IPS DF 4.7 (cell line): ENCODE data around the gene MAPK8IP3.

Experiments used
- DNase-seq: peaks from one replicate; pipeline ENCODE4 v3.0.0-alpha.2; 2013; ENCODE audit warnings: low spot score; ENCODE audit errors: extremely low read depth

MAPK8IP3 gene

GRCh38 chr16:1809281-1809801 lies 103.3 kb downstream of the MAPK8IP3 start:
- DNase-seq, result no peak

GRCh38 chr16:1810106-1810505 lies 104.1 kb downstream of the MAPK8IP3 start:
- DNase-seq, result no peak

GRCh38 chr16:1810536-1810935 lies 104.5 kb downstream of the MAPK8IP3 start:
- DNase-seq, result no peak

- no peak for DNase-seq
These were observed 106.8 kb downstream of the MAPK8IP3 start for GRCh38 chr16:1812732-1813163.

- no peak for DNase-seq
These were observed 109.5 kb downstream of the MAPK8IP3 start for GRCh38 chr16:1815461-1815860.

- DNase-seq, result no peak
These were observed 110.6 kb downstream of the MAPK8IP3 start for GRCh38 chr16:1816396-1817275.

GRCh38 chr16:1817276-1817589 lies 111.2 kb downstream of the MAPK8IP3 start:
- no peak for DNase-seq

GRCh38 chr16:1817716-1818115 lies 111.7 kb downstream of the MAPK8IP3 start:
- no peak for DNase-seq

- DNase-seq, result no peak
These were observed 112.3 kb downstream of the MAPK8IP3 start for GRCh38 chr16:1818204-1818872.

GRCh38 chr16:1818873-1819525 lies 113.0 kb downstream of the MAPK8IP3 start:
- no peak for DNase-seq

- DNase-seq, result no peak
These were observed 113.6 kb downstream of the MAPK8IP3 start for GRCh38 chr16:1819611-1820010.
